Heart left ventricle (tissue), 16 donors: ENCODE measurements around the gene AUH. TPM values are rescaled to one million over a fixed set of nuclear protein-coding genes. Genes with fewer than 3 reads are reported as not detected.
"Not testable (repeated sequence)": the region's sequence is repeated elsewhere in the genome, so short reads cannot be mapped to it uniquely, and the experiment has no call there.

Experiments used
- ATAC-seq, 4 donors: fragments of 200-7000 bp; cut with Tn5 transposase; one replicate each; pipeline ENCODE4 v1.9.1; 2020 to 2022; ENCODE audit warnings: moderate library complexity in 4 of 4, mild to moderate bottlenecking in 3 of 4, moderate number of reproducible peaks in 1 of 4
- DNase-seq, 5 donors: peaks; one replicate each; pipeline ENCODE4 v3.0.0-alpha.2; 2020
- H3K27ac ChIP-seq, 12 donors: fragments of 200-600 bp; sonication (generic) in 4 of 12; one replicate each; pipeline versions ENCODE4 v1.5.0 to v1.8.0; 2016 to 2022; ENCODE audit warnings: mild to moderate bottlenecking in 2 of 12
- H3K27me3 ChIP-seq, 9 donors: fragments of 200-600 bp; sonication (generic) in 2 of 9; one replicate each; pipeline versions ENCODE4 v1.5.1 to v1.8.0; 2016 to 2022; ENCODE audit warnings: mild to moderate bottlenecking in 3 of 9
- H3K36me3 ChIP-seq, 9 donors: fragments of 200-600 bp; sonication (generic) in 2 of 9; one replicate each; pipeline versions ENCODE4 v1.5.0 to v1.8.0; 2018 to 2022; ENCODE audit warnings: mild to moderate bottlenecking in 2 of 9
- H3K4me1 ChIP-seq, 12 donors: fragments of 200-600 bp; sonication (generic) in 4 of 12; one replicate each; pipeline versions ENCODE4 v1.5.0 to v1.8.0; 2016 to 2022; ENCODE audit warnings: mild to moderate bottlenecking in 3 of 12
- H3K4me3 ChIP-seq, 12 donors: fragments of 200-600 bp; sonication (generic) in 4 of 12; one replicate each; pipeline versions ENCODE4 v1.5.0 to v1.8.0; 2017 to 2022; ENCODE audit warnings: mild to moderate bottlenecking in 9 of 12, moderate library complexity in 4 of 12
- H3K9me3 ChIP-seq, 12 donors: fragments of 200-600 bp; sonication (generic) in 4 of 12; one replicate each; pipeline versions ENCODE4 v1.5.0 to v1.8.0; 2016 to 2022; ENCODE audit warnings: mild to moderate bottlenecking in 1 of 12
- POLR2A ChIP-seq, 2 donors: fragments of 450-650 bp; IDR thresholded peaks; one replicate each; pipeline ENCODE4 v1.6.1; 2017; ENCODE audit warnings: antibody characterized with exemption in 2 of 2, mild to moderate bottlenecking in 2 of 2, moderate library complexity in 2 of 2
- WGBS, 4 donors: extraction: QIAGEN DNeasy Blood & Tissue Kit in 2 of 4; methylation state at CpG; one replicate each; pipeline versions ENCODE4 v1.1.5 to v1.1.7; 2013 to 2018; 5-methylcytosine and 5-hydroxymethylcytosine counted together
- intact Hi-C, 10 donors: fragments of 100-400 bp; cut with DNase I; formaldehyde crosslinking; loops; one replicate each; pipeline versions ENCODE4 v1.11.1 to v1.14.2; 2022
- polyA plus RNA-seq, 2 donors: library from polyadenylated mRNA; stranded (reverse); fragments of 200-250 nt; gene quantifications; one replicate each; pipeline ENCODE4 v1.2.3, GENCODE V29; 2013
- total RNA-seq, 9 donors: library from RNA; depleted of rRNA in 2 of 9; stranded (reverse); fragments of >200 nt in 2 of 9; fragmentation: NEBNext Ultra II Directional in 3 of 9; extraction: Animal tissue kit (Norgen Biotek cat#: 25700) in 3 of 9; gene quantifications; one replicate each; pipeline versions ENCODE4 v1.1.0 to v1.2.4, GENCODE V29; 2016 to 2023
- TF ChIP-seq, protein P1 (sequence below), 12 donors: fragments of 200-600 bp; sonication (generic) in 4 of 12; IDR thresholded peaks; one replicate each; pipeline versions ENCODE4 v1.5.0 to v1.8.0; 2018 to 2022; ENCODE audit warnings: antibody characterized with exemption in 12 of 12, mild to moderate bottlenecking in 5 of 12
- donor health status: ischemic (EF 13 %, LVEDD 7.1; RV severe dilation, severe dysfunction).
- donor health status: healthy with polysubstance abuse.
- donor health status: DM: no; HTN: yes; CAD: no.
- donor health status: DM: no; HTN: no; CAD: no.
- donor health status: ischemic (EF 25% LVEDD 6.9; RV normal size, moderate dysfunction).
- donor health status: ischemic (EF 25% LVEDD 5.7; RV mildly dilated, moderate dysfunction).
- donor health status: healthy.
- donor health status: DM: yes; HTN: yes; CAD: no.
- donor health status: ischemic (EF 35%, LVEDD 5.7; RV mildly dilated, moderate dysfunction).
- donor health status: nonischemic (EF 11% LVEDD 7.7; RV severe dilation, severe dysfunction).
- donor health status: DM: yes; HTN: yes; CAD: no.
- donor health status: PGD.
- donor health status: ischemic (EF 29% LVEDD 5.4; RV normal size, mild dysfunction).
- donor health status: nonischemic (EF 23%, LVEDD 6.1; RV moderate dilation, normal function).

AUH gene
- total and polyA plus RNA-seq, 11 donors: 19.0 to 54.7 (median 39.7) TPM

DNA sequence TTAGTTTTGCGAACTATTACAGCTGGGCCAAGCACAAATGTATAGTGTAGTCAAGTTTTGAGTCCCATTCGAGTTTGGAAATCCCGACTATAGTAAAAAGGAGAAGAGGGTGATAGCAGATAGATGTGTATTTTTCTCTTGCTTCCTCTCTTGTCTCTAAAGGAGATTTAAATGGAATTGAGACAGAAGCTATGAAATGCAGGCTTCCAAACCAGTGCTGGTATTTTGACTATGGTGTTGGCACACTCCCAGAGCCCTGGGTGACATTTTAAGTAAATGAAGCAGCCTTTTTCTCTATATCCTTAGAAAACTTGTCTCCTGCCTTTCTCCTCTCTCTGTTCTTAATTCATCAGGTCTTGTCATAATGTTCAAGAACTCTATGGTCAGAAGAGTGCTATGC lies 17.7 kb upstream of the AUH start:
- no peak for DNase-seq
- Histone ChIP-seq H3K27ac (no peak overlapping the region), H3K27me3 (no peaks in the 10 kb centered on the region), H3K9me3 (no peaks in the 10 kb centered on the region), H3K36me3 (no peaks in the 10 kb centered on the region), H3K4me3 (no peak overlapping the region), H3K4me1 (peaks cover 0 to 14% (median 0%) of the 10 kb centered on the region in 12 donors)
- TF ChIP-seq POLR2A (IDR thresholded peaks at IDR 0.05): no peak
- TF ChIP-seq, protein P1, sequence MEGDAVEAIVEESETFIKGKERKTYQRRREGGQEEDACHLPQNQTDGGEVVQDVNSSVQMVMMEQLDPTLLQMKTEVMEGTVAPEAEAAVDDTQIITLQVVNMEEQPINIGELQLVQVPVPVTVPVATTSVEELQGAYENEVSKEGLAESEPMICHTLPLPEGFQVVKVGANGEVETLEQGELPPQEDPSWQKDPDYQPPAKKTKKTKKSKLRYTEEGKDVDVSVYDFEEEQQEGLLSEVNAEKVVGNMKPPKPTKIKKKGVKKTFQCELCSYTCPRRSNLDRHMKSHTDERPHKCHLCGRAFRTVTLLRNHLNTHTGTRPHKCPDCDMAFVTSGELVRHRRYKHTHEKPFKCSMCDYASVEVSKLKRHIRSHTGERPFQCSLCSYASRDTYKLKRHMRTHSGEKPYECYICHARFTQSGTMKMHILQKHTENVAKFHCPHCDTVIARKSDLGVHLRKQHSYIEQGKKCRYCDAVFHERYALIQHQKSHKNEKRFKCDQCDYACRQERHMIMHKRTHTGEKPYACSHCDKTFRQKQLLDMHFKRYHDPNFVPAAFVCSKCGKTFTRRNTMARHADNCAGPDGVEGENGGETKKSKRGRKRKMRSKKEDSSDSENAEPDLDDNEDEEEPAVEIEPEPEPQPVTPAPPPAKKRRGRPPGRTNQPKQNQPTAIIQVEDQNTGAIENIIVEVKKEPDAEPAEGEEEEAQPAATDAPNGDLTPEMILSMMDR (IDR thresholded peaks at IDR 0.05): no peak
- WGBS, 4 donors: 53 to 79% (median 62%) methylated on average over 3 of the region's 3 CpGs
- intact Hi-C loops: no loop called here
- ATAC-seq: no peak

DNA sequence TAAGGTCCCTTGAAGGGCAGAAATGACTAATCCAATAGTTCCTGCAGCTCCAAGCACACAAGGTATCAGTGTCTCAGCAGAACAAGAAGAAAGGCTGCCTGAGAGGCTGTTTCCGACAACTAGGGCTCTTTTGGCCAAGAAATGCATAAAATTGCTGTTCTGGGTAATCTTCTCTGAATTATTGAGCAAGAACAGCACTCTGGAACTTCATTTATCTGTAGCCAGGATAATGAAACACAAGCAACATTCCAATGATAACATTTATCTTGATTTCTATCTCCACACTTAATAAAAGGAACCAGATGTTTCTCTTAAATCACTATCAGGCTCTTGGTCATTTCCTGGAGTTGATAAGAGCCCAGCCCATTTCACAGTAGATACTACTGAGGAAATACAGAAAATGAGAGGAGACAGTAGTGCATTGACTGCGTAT lies 17.0 kb upstream of the AUH start:
- ATAC-seq: peak in 3 of 4 donors; percentile 11 to 33 (median 28)
- Histone ChIP-seq H3K4me1 (peaks cover 0 to 14% (median 0%) of the 10 kb centered on the region in 12 donors), H3K27me3 (no peaks in the 10 kb centered on the region), H3K9me3 (no peaks in the 10 kb centered on the region), H3K36me3 (no peaks in the 10 kb centered on the region), H3K27ac (no peak overlapping the region), H3K4me3 (no peak overlapping the region)
- WGBS, 4 donors: 61 to 70% (median 65%) methylated on average over 2 of the region's 2 CpGs
- no peak for DNase-seq
- intact Hi-C loops: no loop called here
- TF ChIP-seq, protein P1 (IDR thresholded peaks at IDR 0.05): no peak
- TF ChIP-seq POLR2A (IDR thresholded peaks at IDR 0.05): no peak

DNA sequence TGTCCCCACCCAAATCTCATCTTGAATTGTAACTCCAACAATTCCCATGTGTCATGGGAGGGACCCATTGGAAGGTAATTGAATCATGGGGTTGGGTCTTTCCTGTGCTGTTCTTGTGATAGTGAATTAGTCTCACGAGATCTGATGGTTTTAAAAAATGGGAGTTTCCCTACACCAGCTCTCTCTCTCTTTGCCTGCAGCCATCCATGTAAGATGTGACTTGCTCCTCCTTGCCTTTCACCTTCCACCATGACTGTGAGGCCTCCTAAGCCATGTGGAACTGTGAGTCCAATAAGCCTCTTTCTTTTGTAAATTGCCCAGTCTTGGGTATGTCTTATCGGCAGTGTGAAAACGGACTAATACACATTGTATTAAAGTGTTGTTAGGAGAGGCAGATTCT lies 16.3 kb upstream of the AUH start:
- 84 to 93% (median 88%) methylated on average over 3 of the region's 3 CpGs for WGBS, 4 donors
- H3K4me3 ChIP-seq, ATAC-seq: not testable (repeated sequence)

DNA sequence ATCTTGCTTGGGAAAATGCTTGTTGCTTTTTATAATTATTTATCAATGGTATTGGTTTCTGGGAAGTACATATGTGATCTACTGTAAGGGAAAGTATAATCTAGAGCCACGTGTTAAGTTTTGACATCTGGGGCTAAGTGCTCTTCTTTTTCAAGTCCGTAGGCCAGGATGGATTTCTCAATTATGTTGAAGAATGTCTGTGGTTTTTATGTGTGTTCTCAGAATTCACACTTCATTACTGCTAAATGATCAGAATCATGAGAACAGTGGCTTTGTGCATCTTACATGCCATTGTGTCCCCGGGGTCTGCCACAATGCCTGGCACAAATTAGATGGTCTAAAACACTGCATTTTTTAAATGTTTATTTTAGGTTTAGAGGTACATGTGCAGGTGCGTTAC lies 14.5 kb upstream of the AUH start:
- no peak for DNase-seq
- H3K27me3 ChIP-seq: no peaks in the 10 kb centered on the region
- intact Hi-C loops: no loop called here
- no peak for ATAC-seq
- peaks cover 0 to 14% (median 0%) of the 10 kb centered on the region in 12 donors for H3K4me1 ChIP-seq
- H3K36me3 ChIP-seq: no peaks in the 10 kb centered on the region
- H3K4me3 ChIP-seq: no peak overlapping the region
- no peaks in the 10 kb centered on the region for H3K9me3 ChIP-seq
- 76 to 95% (median 88%) methylated on average over 4 of the region's 4 CpGs for WGBS, 4 donors
- TF ChIP-seq, protein P1 (IDR thresholded peaks at IDR 0.05): no peak
- TF ChIP-seq POLR2A (IDR thresholded peaks at IDR 0.05): no peak
- no peak overlapping the region for H3K27ac ChIP-seq

More for the DNA sequence above, 16.3 kb upstream of the AUH start:
- H3K27ac ChIP-seq, H3K27me3 ChIP-seq, H3K36me3 ChIP-seq, H3K9me3 ChIP-seq, intact Hi-C loops, DNase-seq: not testable (repeated sequence)
- H3K4me1 ChIP-seq: peaks cover 0 to 14% (median 0%) of the 10 kb centered on the region in 12 donors

DNA sequence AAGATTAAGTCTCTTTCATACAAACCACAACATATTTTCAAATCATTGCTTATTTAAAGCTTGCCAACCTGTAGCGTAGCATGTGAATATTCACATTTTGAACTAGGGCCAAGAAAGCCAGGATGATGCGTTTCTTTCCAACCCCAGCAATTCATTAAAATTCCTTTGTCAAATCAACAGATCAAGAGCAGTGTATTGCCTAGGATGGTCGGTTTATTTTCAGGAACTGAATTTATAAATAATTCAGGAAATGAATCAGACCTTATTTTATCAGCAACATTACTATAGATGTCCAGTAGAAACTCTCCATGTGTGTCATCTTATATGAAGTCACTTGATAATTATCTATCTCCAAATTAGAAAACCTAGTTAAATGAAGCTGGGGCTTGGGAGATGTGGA lies 13.2 kb upstream of the AUH start:
- intact Hi-C loops: no loop called here
- ATAC-seq: no peak

More for the DNA sequence above, 13.2 kb upstream of the AUH start:
- Histone ChIP-seq H3K27me3 (no peaks in the 10 kb centered on the region), H3K9me3 (no peaks in the 10 kb centered on the region), H3K4me3 (no peak overlapping the region), H3K27ac (no peak overlapping the region), H3K36me3 (no peaks in the 10 kb centered on the region), H3K4me1 (peaks cover 0 to 14% (median 0%) of the 10 kb centered on the region in 12 donors)
- WGBS, 4 donors: 35 to 58% (median 39%) methylated on average over 3 of the region's 3 CpGs
- DNase-seq: no peak
- TF ChIP-seq POLR2A (IDR thresholded peaks at IDR 0.05): no peak
- TF ChIP-seq, protein P1 (IDR thresholded peaks at IDR 0.05): no peak
